ENCODE results near the gene PDP2.
"Not testable (repeated sequence)": the region's sequence is repeated elsewhere in the genome, so short reads cannot be mapped to it uniquely, and the experiment has no call there.

The PDP2 gene

DNA sequence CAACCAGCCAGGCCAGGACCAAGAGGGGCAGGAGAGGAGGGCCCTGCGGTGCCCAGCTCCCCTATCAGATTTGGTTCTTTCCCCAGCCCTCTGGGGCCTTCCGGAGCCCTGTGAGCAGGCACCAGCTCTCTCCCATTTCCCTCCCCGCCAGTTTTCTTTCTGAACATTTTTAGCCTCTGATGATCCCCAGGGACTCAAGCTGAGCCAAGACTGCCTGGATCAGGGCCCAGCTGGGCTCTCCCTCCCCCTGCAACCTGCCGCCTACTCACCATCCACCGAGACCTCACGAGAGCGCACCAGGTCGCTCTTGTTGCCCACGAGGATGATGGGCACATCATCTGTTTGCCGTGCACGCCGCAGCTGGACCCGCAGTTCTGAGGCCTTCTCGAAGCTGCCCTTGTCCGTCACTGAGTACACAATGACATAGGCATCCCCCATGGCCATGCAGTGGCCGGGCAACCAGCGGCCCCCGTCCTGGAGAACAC is 43.0 kb downstream of the PDP2 start:
- DNase-seq: no peak

DNA sequence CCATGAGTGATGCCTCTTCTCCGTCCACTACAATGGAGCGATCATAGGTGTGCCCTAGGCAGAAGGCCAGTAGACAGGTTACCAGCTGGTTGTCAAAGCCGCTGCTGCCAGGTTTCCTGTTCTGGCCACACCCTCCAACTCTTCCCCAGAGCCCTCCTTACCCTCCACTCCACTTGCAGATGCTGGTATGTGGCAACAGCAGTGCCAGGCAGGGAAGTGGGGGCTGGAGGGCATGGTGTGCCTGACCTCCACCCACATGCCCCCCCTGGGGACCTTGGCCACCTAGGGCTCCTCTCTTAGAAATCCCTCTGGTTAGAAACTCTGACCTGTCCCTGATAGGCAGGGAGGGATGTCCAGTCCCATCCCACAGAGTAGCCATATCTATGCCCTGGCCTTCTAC is 43.6 kb downstream of the PDP2 start:
- DNase-seq: no peak

DNA sequence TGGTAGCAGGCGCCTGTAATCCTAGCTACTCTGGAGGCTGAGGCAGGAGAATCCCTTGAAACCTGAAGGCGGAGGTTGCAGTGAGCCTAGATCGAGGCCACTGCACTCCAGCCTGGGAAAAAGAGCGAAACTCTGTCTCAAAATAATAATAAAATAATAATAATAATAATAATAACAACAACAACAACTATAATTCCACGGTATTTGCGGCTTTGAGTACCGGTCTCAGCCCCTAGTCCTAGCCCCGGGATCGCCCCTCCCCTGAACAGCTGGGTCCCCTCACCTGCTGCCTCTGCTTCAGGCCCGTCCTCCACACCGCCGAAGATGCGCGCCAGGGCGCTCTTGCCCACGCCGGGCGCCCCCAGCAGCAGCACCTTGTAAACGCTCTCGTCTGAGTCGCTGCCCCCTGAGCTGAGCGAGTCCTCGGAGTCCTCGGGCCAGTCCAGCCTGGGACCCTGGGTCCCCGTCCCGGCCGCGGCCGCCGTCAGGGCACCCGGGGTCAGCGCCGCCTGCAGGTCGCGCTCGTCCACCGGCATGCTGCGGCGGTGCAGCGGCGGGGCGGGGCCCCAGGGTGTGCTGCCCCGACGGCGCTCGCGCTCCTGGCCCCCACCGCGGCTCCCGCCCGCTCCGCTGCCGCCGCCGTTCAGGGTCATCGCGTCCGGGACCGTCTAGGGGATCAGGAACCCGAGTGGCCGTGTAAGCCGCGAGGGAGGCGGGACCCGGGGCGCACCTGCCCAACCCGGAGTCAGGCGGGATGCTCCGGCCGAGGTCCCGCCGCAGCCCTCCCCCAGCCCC is 44.4 kb downstream of the PDP2 start:
- peak; percentile 22 to 34 for DNase-seq

DNA sequence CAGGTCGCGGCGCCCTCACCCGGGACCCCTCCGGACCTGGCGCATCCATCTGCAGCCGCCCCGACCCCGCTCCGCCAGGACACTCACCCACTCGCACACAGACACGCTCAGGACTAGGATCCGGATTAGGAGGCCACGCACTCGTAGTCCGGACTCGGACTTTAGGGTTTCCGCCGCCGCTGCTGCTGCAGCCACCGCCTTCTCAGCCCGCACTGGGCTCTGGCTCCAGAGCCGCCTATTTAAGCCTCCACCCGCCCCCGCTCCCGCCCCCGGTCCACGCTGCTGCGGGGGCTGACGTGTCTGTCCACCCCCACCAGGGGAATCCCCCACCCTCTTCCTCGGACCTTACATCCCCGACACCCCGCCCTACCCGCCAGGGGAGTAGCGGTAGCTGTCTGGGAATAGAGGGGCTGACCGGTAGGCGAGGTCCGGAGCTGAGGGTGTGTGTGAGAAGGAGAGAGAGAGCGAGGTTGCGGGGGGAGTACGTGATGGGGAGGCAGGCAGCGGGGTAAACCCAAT is 45.1 kb downstream of the PDP2 start, which contains the start of gene RRAD:
TSS of gene RRAD (minus strand) at position 214 of the 519 bp plus-strand sequence. CDS start 356 bp downstream, outside the sequence.
- peak; percentile 28 to 54 for DNase-seq

DNA sequence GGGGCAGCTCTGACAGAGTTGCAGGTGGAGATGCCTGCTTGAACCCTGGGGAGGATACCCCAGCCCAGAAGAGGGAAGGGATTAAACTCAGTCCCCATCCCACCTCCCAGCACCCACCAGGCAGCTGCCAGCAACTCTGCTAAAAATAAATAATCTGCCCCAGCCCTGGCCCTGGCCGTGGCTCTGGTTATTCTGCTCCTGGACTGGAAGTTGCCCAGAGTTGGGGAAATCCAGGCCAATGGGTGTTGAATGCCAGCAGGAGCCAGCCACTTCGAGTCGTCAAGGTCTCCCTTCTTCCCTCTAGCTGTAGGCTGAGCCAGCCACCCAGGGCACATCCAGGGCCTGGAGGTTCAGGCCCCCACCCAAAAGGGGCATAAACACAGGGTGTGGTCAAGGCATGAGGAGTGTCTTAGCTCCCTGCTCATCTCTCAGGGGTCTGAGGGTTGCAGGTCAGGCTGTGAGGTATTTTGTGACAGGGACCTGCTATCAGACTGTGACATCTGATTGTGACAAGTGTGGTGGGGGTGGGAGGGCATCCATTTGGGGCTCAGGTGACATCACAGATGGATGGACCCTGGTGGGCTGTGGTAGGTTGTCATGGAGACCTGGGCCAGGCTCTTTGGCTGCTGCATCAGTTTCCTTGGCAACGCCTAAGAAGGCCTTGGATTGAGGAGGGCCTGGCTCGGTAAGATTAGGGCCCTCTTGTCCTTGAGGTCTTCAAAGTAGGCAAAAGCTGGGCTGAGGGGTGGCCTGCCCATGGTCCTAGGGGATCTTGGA is 46.0 kb downstream of the PDP2 start:
- no peak for DNase-seq

DNA sequence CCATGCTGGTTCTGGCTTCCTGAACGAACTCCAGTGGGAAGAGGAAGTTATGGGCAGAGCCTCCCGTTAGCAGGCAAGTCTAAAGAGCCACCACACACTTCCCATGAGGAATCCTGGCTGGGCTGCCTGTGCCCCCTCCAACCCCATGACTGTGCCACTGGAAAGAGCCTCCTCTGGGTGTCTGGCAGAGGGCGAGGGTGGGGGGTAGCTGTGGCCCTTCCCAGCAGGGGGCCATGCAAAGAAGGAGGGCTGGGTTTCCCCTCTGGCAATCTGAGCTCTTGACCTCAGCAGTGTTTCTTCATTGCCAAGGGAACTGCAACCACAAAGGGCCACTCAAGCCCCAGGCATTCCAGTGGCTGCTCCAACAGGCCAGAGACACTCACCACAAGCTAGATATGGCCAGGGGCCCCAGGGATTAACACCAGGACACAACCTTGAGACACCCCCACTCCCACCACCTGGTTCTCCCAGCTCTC is 46.7 kb downstream of the PDP2 start:
- DNase-seq: peak in 1 of 2 donors; percentile 22

DNA sequence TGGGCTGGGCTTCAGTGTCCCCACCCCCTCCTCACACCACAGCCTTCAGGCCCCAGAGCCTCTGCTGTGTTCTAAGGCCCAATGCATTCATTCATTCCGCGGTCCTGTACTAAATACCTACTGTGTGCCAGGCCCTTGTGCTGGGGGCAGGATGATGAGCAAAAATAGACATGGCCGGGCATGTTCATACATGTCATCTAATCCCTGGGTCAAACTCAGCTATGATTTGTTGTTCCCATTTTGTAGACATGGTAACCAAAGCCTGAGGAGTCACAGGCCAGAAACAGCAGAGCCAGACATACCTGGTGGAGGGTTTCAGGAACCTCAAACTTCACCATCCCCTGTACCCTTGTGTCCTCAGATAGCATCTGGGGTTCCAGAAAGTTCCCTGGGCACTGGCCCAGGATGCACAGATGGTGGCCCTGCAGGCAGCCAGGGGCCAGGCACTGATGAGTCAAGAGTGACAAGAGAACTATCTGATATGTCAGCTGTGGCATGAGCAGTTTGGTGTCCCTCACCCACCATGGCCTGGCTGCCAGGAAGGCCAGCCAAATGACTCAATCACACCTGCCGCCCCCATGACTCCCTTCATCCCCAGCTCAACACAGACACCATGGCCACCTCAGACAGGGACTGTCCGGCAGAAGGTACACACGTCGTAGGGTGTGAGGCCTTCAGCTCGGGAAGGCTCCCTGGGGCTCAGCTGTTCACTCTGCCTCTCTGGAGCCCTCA is 47.8 kb downstream of the PDP2 start:
- DNase-seq: no peak

DNA sequence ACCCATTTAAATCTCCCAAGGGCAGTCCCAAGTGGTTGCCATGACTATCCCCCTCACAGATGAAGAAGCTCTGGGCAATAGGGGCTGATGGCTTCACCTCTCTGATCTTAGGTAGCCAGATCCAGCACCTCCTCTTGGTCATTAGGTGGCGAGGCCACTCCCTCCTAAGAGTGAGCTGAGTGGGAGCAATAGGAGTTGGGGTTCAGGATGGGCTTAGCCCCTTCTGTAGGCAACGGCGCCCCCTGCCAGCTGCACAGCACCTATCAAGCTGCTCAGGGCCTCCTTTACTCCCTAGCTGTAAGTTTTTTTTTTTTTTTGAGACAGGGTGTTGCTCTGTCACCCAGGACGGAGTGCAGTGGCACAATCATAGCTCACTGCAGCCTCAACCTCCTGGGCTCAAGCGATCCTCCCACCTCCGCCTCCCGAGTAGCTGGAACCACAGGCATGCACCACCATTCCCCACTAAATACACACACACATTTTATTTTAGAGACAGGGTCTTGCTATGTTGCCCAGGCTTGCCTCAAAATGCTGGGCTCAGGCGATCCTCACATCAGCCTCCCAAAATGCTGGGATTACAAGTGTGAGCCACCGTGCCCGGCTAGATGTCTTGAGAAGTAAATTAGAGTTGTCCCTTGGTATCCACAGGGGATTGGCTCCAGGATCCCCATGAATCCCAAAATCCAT is 48.5 kb downstream of the PDP2 start:
- peak; percentile 29 for DNase-seq

DNA sequence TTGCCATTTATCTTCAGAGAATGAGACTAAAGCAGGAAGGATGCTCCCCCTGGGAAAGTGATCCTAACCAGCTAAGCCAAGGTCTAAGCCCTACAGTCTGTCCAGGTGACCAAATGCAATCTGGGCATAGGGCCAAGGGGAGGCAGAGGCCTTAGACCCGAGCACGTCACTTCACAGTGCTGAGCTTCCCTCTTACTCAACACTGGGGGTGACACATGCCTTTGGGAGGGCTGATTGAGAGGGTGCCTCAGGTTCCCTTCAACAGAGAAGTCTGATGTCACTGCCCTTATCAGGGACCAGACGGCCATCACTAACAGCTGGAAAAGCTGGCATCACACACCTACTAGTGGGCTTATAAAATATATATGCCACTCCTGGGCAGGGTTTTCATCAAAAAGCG is 49.9 kb downstream of the PDP2 start:
- DNase-seq: no peak

DNA sequence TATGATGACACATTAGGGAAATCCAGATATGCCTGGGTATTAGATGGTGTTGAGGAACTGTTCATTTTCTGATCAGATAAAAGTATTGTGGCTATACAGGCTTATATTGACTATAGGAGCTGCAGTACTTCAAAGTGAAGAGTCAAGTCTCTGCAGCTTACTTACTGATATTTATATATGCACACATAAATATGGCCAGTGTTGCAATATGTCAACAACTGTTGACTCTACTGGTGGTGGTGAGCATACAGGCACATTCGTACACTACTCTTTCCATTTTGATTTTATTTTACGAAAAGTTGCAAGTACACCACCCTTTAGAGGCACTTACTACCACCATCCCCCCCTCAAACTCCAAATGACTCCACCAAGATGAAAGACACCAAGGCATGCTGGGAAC is 51.4 kb downstream of the PDP2 start:
- DNase-seq: no peak

DNA sequence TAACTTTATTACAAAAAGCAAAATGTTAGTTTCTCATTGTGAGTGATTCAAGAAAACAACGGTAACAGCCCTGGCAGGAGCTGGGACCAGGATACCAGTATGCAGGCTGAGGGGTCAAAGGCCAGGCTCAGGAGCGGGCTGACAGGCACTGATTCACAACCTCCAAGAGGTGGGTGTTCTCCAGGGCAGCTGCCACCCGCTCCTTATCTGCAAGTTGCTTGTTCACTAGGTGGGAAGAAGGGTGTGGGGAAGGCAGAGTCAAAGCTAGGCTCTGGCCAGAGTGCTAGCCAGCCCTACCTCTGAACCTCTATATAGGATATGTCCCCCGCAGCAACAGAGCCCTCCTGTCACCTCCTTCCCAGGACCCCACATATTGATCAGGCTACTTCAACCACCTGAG is 51.8 kb downstream of the PDP2 start:
- no peak for DNase-seq

DNA sequence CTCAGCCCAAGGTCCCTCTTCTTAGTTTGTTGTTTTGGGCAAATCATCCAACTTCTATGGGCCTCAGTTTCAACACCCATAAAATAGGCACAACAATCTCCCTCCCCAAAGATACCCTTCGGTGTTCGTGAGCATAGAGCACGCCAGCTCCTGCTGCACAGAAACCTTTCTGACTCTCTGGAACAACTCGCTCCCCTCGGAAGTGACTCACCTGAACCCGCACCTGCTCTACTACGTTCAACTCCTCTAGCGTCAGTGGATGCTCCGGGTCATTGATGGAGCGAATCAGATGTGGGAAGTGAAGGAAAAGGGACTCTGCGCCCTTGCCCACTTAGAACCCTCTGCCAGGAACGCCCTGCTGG is 53.4 kb downstream of the PDP2 start:
- no peak for DNase-seq

DNA sequence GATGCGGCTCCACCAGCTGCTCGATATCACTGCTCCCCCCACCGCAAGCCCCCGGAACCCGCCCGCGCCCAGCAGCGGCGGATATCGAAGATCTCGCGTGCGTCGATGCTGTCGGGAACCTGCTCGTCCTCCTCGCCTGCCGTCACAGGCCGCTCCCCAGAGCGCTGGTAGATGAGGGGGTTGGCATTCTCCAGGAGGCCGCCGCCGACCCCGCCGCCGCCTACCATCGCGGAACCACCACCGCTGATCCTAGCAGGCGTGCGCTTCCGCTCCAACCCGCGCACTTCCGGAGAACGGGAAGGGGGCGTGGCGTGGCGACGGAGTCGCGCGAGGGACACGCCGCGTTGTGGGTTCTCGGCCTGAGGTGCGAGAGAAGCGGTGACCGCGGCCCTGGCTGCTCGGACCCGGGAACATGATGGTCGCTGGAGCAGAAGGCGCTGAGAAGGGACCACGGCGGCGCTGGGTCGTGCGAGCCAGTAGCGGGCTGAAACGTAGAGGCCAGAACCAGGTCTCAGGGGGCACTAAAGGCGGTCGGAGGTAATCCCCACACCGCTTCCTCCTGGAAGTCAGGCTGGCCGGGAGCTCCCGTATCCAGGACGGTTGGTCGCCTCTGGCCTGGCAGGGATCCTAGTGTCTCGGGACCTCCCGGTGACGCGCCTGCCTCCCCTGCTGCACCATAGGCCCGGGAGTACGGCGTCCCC is 54.0 kb downstream of the PDP2 start, which contains the start of gene CIAO2B:
TSS of gene CIAO2B (minus strand) at position 265 of the 701 bp plus-strand sequence. CDS start at position 227, 38 bp downstream.
- peak; percentile 87 to 90 for DNase-seq

DNA sequence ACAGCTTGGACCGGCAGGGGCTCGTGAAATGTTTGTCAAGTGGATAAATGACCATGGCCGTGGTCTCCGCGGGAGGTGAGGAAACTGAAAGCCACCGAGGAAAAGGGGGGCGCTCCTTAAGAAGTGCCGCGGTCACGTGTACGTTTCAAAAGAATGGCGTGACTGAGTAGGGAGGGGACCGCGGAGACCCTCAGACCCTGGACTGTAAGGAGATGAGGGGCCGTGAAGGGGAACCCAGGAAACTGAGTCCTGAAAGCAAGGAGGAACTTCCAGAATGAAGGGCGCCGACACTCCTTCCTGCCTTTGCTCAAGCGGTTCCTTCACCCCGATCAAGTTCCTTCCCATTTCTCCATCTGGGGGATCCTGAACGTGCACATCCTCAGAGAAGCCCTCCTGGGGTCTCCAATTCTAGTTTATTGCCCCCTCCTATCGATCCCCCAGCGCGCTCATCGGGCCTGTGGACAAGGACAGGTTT is 54.6 kb downstream of the PDP2 start:
- not testable (repeated sequence) for DNase-seq

DNA sequence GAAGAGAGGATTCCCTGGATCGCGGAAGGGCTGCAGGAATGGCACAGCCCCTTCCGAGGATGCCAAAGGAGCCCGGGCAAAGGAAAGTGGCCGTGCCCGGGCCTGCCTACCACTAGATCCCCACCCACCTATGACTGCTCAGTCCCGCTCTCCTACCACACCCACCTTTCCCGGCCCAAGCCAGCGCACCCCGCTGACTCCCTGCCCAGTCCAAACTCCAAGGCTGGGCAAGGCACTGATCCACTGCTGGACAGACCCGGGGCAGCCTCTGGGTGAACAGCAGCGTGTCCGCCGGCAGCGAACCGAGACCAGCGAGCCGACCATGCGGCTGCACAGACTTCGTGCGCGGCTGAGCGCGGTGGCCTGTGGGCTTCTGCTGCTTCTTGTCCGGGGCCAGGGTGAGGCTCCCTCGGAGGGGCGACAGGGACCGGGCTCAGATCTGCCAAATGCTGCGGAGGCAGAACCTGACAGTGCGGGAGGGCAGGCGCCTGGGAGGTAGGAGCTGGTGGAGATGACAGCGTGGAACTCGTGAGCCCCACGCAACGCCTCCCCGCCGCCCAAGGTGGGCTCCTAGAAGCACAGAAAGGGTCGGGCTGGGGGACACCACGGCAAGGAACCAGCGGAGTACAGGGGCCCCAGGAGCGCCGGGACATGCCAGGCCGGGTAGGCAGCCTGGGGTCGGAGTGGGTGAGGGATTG is 55.1 kb downstream of the PDP2 start, which contains the start of gene CES2:
TSS of gene CES2 (plus strand) at position 203 of the 698 bp plus-strand sequence. CDS start at position 323, 120 bp downstream.
- DNase-seq: no peak

DNA sequence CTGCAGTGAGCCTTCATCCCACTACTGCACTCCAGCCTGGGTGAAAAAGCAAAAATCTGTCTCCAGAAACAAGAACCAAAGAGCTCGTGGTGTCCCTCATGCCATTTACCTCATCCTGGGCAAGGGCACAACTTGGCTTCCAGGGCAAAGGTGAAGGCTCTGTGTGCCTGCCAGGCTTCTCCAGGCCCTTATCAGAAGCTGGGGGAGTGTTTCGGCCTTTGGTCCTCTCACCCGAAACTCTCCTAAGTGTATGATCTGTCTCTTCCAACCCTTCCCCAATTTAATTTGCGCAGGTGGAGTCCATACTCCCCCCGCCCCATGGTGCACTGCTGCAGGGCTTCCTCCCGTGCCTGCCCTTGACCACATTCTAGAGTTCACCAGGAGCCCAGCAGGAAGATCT is 56.1 kb downstream of the PDP2 start:
- DNase-seq: no peak

DNA sequence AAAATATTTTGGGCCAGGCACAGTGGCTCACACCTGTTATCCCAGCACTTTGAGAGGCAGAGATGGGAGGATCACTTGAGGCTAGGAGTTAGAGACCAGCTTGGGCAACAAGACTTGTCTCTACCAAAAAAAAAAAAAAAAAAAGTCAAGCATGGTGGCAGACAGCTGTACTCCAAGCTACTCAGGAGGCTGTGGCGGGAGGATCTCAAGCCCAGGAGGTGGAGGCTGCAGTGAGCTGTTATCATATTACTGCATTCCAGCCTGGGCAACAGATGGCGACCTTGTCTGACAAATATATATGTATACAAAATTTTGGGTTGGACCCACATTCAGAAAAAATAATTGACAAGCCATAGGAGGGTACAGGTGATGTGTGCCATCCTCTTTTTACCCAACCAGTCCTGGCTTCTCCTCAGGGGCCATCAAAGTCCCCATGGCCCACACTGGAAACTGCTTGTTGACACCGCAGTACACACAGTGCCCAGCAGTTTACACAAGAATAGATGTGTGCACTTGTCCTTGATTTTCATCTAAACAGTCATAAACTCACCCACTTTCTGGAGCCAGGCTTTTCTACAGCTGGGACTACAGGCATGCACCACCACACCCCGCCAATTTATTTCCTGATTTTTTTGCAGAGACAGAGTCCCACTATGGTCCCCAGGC is 56.7 kb downstream of the PDP2 start:
- no peak for DNase-seq

DNA sequence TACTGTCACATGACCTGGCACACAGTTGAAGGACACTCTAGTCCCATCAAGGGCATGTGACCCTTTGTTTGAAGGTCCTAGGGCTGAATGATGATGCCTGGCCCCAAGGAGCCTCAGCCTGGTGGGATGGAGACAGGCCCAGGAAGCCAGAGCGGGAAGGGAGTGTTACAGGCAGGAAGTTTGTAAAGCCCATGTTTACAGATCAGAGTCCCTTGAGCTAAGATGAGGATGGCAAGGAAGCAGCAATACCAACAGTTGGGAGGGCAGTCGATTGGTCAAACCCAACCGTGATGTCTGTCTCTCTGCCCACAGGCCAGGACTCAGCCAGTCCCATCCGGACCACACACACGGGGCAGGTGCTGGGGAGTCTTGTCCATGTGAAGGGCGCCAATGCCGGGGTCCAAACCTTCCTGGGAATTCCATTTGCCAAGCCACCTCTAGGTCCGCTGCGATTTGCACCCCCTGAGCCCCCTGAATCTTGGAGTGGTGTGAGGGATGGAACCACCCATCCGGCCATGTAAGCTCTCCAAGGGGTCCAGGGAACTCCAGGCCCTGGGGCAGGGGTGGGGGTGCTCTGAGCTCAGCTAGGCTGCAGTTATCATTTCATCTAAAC is 57.5 kb downstream of the PDP2 start:
- DNase-seq: no peak

DNA sequence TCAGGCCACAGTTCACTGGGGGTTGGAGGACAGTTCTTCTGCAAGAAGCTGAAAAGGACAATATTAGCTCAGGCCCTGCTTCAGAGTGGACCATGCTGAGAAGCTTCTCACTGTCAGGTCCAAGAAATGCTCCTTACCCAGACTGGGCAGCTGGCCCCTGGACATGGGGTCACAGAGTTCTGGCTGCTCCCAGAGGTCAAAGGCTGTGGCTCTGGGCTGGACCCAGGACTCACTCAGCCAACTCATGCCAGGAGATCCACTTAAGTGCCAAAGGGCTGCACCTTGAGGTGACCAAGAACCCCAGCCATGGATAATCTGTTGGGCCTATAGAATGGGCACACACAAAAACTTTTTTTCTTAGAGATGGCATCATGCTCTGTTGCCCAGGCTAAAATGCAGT is 59.1 kb downstream of the PDP2 start:
- DNase-seq: no peak

DNA sequence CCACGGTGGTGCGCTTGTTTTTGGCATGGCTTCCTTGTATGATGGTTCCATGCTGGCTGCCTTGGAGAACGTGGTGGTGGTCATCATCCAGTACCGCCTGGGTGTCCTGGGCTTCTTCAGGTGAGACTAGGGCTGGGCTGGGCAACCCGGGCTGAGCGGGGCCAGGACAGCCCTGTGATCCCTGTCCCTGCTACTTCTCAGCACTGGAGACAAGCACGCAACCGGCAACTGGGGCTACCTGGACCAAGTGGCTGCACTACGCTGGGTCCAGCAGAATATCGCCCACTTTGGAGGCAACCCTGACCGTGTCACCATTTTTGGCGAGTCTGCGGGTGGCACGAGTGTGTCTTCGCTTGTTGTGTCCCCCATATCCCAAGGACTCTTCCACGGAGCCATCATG is 59.9 kb downstream of the PDP2 start:
- DNase-seq: no peak

All from CD4-positive, alpha-beta T cell treated with Interleukin-4 for 1 hour (primary cell).